Body of pancreas (tissue), 4 donors: ENCODE data around the gene PRM1.

Source experiments
- CTCF ChIP-seq, 7 experiments: fragments of 450-650 bp in 4 of 7; fragments of 200-600 bp in 3 of 7; sonication (generic) in 3 of 7; IDR thresholded peaks; one replicate each; pipeline ENCODE4 v1.5.1; 2016 to 2019; ENCODE audit warnings: antibody characterized with exemption in 7 of 7
- POLR2A ChIP-seq, 3 donors: fragments of 450-650 bp; IDR thresholded peaks; one replicate each; pipeline ENCODE4 v1.6.1; 2016; ENCODE audit warnings: antibody characterized with exemption in 3 of 3, mild to moderate bottlenecking in 2 of 3

- TF ChIP-seq CTCF (IDR thresholded peaks at IDR 0.05): no peak
- no peak for TF ChIP-seq POLR2A (IDR thresholded peaks at IDR 0.05)
Measured at GRCh38 chr16:11292076-11292748, 11.1 kb upstream of the PRM1 start.
